HG02943 (cell line): Measurements from ENCODE around the gene SRSF3.
"Not testable (repeated sequence)": the region's sequence is repeated elsewhere in the genome, so short reads cannot be mapped to it uniquely, and the experiment has no call there.

Experiments
- ATAC-seq: cut with Tn5 transposase; IDR thresholded peaks from one replicate; pipeline ENCODE4 v1.9.1; 2021; ENCODE audit warnings: mild to moderate bottlenecking, low read depth, moderate library complexity; ENCODE audit not compliant: unreplicated experiment

The SRSF3 gene

GRCh38 chr6:36572353-36573311, 21.5 kb upstream of the SRSF3 start:
- ATAC-seq = not testable (repeated sequence)

GRCh38 chr6:36574679-36575078, 19.5 kb upstream of the SRSF3 start:
- ATAC-seq = no peak

GRCh38 chr6:36576578-36576977, 17.6 kb upstream of the SRSF3 start:
- no peak for ATAC-seq

- ATAC-seq = no peak
Observed at GRCh38 chr6:36577301-36577700, 16.9 kb upstream of the SRSF3 start.

GRCh38 chr6:36578030-36578429, 16.1 kb upstream of the SRSF3 start:
- ATAC-seq = no peak

GRCh38 chr6:36578431-36578830, 15.7 kb upstream of the SRSF3 start:
- no peak for ATAC-seq

GRCh38 chr6:36580184-36580526, 14.0 kb upstream of the SRSF3 start:
- ATAC-seq = no peak

GRCh38 chr6:36581716-36582115, 12.4 kb upstream of the SRSF3 start:
- ATAC-seq = no peak

- no peak for ATAC-seq
Observed at GRCh38 chr6:36586606-36587005, 7.6 kb upstream of the SRSF3 start.

- ATAC-seq = not testable (repeated sequence)
Observed at GRCh38 chr6:36589025-36589400, 5.1 kb upstream of the SRSF3 start.

- no peak for ATAC-seq
Observed at GRCh38 chr6:36590237-36590636, 3.9 kb upstream of the SRSF3 start.

- ATAC-seq = no peak
Observed at GRCh38 chr6:36592221-36592655, 1.9 kb upstream of the SRSF3 start.

GRCh38 chr6:36593569-36594028, 563 bp upstream of the SRSF3 start:
- peak; percentile 26 for ATAC-seq

- ATAC-seq = no peak
Observed at GRCh38 chr6:36594816-36595643, 868 bp downstream of the SRSF3 start.

- no peak for ATAC-seq
Observed at GRCh38 chr6:36596356-36596755, 2.2 kb downstream of the SRSF3 start.

- no peak for ATAC-seq
Observed at GRCh38 chr6:36597775-36598174, 3.6 kb downstream of the SRSF3 start.

- no peak for ATAC-seq
Observed at GRCh38 chr6:36598326-36598725, 4.2 kb downstream of the SRSF3 start.

- ATAC-seq = no peak
Observed at GRCh38 chr6:36598739-36599318, 4.7 kb downstream of the SRSF3 start.

- no peak for ATAC-seq
Observed at GRCh38 chr6:36599791-36600209, 5.6 kb downstream of the SRSF3 start.

GRCh38 chr6:36600564-36601146, 6.5 kb downstream of the SRSF3 start:
- no peak for ATAC-seq

GRCh38 chr6:36601818-36602217, 7.7 kb downstream of the SRSF3 start:
- ATAC-seq = not testable (repeated sequence)
